HG03175 (cell line): ENCODE data around the gene RASAL3.

Experiments used
- ATAC-seq: cut with Tn5 transposase; IDR thresholded peaks from one replicate; pipeline ENCODE4 v1.9.1; 2021; ENCODE audit warnings: mild to moderate bottlenecking, moderate library complexity; ENCODE audit not compliant: unreplicated experiment

Gene RASAL3

DNA sequence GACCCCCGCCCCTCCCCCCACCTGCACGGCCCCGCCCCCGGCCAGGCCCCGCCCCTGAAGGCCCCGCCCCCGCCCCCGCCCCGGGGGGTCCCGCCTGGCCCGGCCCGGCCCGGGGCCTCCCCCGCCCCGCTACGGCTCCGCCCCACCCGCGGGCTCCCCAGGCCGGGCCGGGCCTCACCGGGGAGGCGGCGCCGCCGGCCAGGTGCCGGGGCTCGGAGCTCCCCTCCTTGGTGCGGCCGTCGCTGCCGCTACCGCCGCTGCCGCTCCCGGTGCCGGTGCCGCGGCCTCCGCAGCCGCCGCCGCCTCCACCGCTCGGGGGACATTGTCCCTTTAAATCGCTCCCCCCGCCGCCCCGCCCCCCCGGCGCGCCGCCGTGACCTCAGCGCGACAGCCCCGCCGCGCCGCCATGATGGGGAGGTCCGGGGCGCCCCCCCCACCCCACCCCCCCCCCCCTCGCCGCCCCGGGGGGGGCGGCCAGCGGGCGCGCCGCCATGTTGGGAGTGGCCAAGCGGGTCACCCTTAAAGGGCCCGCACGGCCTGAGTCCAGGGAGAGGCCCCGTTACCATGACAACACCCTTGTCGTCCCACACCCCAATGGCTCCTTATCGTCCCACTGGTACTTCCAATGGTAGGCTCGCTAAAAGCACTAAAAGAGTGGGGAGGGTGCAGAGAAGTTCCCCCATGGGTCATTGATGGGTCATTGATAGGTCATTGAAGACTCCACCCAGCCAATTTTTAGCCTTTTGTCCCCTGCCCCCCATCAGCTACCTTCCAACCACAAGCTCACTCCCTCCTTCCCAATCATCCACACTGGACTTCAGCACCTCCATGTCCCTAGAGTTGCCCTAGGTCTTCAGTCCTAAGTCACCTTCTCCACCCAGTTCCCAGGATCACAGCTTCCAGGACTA is 14.5 kb downstream of the RASAL3 start, which contains the start of gene WIZ:
WIZ (minus strand) TSS at position 337 of the 908 bp plus-strand sequence. CDS start 1,649 bp downstream, outside the sequence.
- ATAC-seq: peak; percentile 40

- no peak for ATAC-seq
These were observed 15.3 kb downstream of the RASAL3 start for GRCh38 chr19:15448778-15449619.

DNA sequence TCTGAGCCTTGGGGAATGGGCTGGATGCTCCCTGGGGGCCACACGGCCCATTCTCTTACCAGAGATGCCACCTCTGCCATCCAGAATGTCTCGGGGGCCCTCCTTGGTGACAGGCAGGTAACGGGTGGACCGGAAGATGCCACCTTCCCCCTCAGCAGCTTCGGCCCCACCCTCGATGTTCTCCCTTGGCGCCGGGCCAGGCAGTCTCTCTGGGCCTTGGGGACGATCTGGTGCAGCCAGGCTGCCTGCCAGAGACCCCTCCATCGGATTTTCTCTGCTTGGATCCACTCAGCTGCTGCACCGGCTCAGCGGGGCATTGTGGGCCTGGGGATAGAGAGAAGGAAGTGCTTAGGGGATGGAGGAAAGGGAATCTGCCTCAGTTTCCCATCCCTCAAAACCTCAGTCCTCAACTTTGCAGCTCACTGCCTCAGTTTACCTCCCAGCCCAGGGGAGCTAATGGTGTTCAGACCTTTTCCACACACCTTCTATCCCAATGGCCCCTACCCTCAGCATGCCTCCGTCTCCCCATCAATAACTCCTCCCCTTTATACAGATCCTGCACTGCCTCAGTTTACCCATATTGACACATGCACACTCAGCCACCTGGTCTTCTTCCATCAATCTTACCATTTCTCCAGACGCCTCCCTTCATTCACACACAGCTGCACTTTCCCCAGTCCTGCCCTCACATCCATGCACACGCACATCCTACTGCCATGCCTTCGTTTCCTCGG is 16.1 kb downstream of the RASAL3 start:
- ATAC-seq: no peak

DNA sequence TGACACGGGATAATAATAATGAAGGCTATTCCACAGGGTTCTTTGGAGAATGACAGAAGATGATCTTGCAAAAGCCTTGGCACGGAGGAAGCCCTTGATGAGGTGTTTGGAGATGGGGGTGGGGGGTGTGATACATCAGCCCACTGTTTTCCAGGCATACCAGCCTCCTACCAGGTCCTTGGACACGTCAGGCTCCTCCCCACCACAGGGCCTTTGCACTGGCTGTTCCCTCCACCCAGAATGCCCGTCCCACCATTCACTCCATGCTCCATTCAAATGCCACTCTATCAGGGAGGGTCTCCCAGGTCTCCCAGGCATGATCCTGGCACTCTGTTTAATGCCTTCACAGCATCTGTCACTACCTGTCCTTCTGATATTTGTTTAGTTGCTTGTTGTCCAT is 17.3 kb downstream of the RASAL3 start:
- no peak for ATAC-seq

DNA sequence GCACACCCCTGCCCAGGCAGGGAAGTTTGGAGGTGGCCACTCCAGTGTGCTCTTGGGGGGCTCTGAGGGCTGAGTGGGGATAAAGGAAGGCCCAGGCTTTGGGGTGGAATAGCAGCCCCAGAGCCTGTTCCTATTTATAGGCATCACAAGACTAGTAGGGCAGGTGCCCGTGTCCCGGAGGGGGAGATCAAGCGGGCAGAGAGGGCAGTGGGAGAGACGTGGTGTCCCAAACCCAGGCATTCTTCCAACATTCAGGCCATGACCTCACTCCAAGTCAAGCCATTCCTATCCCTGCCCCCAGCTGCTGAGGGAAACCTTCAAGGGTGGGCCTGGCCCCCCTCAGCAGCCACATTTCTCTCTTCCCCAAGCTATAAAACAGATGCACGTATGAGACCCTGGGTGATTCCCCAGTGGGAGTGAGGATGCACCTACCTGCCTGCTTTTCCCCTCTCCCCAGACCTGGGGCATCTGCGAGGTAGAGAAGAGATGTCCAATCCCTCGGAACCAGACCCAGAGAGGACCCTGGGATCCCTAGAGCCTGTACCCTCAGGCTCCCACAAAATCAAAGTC is 18.5 kb downstream of the RASAL3 start:
- no peak for ATAC-seq

GRCh38 chr19:15445227-15445605 is 19.1 kb downstream of the RASAL3 start:
- no peak for ATAC-seq

DNA sequence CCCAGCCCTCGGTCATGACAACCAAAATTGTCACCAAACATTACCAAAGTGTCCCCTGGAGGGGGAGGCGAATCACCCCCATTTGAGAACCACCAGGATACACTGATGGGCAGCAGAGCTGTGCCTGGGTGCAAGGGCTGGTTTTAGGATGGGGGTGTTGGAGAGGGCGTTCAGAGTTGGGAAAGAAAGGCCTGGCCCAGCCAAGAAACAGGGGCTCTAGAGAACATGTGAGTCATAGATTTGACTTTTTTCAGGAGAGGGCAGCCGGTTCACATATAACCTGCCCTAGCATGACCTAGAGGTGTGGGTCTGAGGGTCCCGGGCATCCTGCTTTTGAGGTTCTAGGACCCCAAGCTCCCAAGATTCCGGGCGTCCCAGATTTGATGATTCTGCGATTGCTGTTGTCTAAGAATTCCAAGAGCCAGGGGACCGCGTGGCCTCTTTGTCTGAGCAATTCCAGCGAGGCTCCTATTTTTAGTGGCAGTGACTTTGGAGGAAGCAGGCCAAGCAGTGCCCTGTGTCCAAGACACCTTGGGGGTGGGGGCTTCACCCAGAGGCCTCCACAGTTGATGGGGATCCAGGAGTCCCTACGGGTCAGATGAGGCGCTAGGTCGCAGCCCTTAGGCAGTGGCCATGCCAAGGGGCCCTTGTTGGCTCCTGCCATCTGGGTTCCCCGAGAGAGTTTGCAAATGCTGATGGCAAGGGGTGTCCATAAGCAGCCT is 19.7 kb downstream of the RASAL3 start:
- ATAC-seq: no peak

DNA sequence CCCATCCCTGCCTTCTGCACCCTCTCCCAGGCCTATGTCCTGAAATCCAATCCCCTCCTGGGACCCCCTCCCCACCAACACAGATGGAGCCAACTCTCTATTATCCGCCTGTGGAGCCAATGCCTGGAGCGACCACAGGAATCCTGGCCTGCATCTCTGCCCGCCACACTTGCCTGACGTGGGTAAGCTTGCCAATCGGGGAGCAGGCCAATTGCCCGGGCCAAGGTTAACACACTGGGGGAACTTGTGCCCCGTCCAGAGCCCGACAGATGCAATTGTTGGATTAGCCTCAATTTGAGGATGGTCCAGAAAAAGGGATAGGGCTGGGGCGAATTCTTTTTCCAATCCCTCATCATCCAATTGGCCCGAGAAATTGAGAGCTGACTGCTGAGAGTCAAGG is 20.5 kb downstream of the RASAL3 start:
- no peak for ATAC-seq

- ATAC-seq: no peak
These were observed 21.0 kb downstream of the RASAL3 start for GRCh38 chr19:15443325-15443724.

- ATAC-seq: no peak
These were observed 22.0 kb downstream of the RASAL3 start for GRCh38 chr19:15442142-15442920.

GRCh38 chr19:15441317-15441716 is 23.0 kb downstream of the RASAL3 start:
- ATAC-seq: no peak

- no peak for ATAC-seq
These were observed 24.3 kb downstream of the RASAL3 start for GRCh38 chr19:15439821-15440641.

DNA sequence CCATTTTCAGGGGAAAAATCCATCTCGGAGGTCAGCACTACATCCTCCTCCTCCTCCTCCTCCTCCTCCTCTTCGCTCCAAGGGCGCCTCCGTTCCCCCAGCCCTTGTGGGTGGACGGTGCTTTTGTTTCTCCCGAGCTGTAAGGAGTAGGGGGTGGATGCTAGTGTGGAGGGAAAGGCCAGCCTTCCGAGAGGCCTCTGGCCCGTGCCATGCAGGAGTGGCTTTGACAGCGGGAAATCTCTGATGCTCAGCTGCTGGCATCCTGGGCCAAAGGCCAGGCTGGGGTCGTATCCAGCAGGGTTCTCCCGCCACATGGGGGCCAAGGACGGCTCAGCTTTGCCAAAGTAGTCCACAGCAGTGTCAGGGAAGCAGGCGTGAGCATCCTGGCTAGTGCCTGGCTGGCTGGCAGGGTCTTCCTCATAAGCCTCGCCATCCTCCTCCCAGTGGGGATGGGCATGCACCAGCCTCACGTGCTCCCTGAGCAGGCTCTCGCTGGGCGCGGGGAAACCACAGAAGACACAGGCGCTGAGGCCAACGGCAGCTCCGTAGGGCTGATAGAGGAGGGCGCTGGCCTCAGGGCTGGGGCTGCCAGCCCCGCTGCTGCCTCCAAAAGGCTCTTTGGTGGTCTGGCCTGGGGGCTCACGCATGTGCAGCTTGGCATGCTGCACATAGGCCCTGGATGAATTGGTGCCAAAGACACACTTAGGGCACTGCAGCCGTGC is 25.1 kb downstream of the RASAL3 start:
- ATAC-seq: no peak

- ATAC-seq: no peak
These were observed 25.8 kb downstream of the RASAL3 start for GRCh38 chr19:15438577-15438976.

DNA sequence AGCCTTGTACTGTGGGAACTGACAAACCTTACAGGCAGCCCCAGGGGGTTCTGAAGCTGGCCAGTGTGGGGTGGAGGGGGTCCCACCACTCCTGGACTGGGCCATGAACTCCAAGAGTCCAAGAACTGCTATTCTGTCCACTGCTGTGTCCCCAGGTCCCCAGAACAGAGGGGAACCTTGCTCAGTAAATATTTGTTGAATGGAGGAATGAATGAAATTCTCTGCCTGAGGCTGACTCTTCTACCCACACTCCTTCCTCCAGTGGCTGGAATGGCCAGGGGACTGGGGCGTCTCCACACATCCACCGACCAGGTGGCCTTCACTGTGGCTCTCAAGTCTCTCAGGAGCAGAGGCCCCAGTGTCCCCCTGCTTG is 26.2 kb downstream of the RASAL3 start:
- no peak for ATAC-seq

DNA sequence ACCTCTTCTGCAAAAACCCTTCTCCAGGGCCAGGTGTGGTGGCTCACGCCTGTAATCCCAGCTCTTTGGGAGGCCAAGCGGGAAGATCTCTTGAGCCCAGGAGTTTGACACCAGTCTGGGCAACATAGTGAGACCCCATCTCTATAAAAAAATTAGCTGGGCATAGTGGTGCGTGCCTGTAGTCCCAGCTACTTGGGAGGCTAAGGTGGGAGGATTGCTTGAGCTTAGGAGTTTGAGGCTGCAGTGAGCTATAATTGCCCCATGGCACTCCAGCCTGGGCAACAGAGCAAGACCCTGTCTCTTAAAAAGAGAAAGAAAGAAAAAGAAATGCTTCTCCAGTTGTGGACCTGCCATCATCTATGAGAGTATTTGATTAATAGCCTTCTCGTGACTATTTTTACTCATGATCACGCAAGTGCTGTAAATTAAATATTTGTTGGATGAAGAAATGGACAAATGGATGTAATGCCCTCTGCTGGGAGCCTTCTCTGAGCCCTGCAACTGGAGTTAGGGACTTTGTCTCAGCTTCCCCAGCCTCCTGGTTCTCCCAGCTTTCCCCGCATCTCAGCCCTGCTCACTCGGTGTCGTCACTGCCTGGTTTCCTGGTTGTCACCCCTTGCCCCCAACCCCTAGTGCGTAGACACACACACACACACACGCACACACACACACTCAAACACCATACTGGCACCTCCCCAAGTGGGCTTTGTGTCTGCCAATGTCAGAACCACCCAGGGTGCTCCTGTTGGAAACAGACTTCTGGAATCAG is 26.8 kb downstream of the RASAL3 start:
- no peak for ATAC-seq

GRCh38 chr19:15436826-15437110 is 27.6 kb downstream of the RASAL3 start:
- ATAC-seq: no peak
